Mesothelial cell of epicardium (in vitro differentiated cells): ENCODE data around the gene GABRP. TPM values are rescaled to one million over a fixed set of nuclear protein-coding genes. Genes with fewer than 3 reads are reported as not detected.
"Not testable (repeated sequence)": the region's sequence is repeated elsewhere in the genome, so short reads cannot be mapped to it uniquely, and the experiment has no call there.

ENCODE experiments used
- DNase-seq, 2 experiments: peaks; one replicate each; pipeline ENCODE4 v3.0.0; 2021; ENCODE audit warnings: low spot score in 2 of 2; ENCODE audit not compliant: unreplicated experiment in 2 of 2
- H3K27ac Mint-ChIP-seq: 2 replicates; pipeline ENCODE4 v1.8.0; 2021; ENCODE audit warnings: mixed read lengths
- H3K27me3 Mint-ChIP-seq: 2 replicates; pipeline ENCODE4 v1.8.0; 2021; ENCODE audit warnings: low read depth, mixed read lengths
- H3K36me3 Mint-ChIP-seq: 2 replicates; pipeline ENCODE4 v1.8.0; 2021; ENCODE audit warnings: mixed read lengths
- H3K4me1 Mint-ChIP-seq: 2 replicates; pipeline ENCODE4 v1.8.0; 2021; ENCODE audit warnings: mixed read lengths
- H3K4me3 Mint-ChIP-seq: 2 replicates; pipeline ENCODE4 v1.8.0; 2021; ENCODE audit warnings: mild to moderate bottlenecking, moderate library complexity, mixed read lengths
- H3K9me3 Mint-ChIP-seq: 2 replicates; pipeline ENCODE4 v1.8.0; 2021; ENCODE audit warnings: mixed read lengths
- total RNA-seq: library from RNA; stranded (reverse); gene quantifications from 3 replicates; pipeline ENCODE4 v1.2.1, GENCODE V29; 2021
- TF ChIP-seq, protein P1 (sequence below): fragments of 200-600 bp; sonication (generic); IDR thresholded peaks from one replicate; pipeline ENCODE4 v1.5.0; 2021; ENCODE audit warnings: antibody characterized with exemption; ENCODE audit not compliant: unreplicated experiment

Gene GABRP
- total RNA-seq, 1 donor from 2014 or later: 301 TPM

DNA sequence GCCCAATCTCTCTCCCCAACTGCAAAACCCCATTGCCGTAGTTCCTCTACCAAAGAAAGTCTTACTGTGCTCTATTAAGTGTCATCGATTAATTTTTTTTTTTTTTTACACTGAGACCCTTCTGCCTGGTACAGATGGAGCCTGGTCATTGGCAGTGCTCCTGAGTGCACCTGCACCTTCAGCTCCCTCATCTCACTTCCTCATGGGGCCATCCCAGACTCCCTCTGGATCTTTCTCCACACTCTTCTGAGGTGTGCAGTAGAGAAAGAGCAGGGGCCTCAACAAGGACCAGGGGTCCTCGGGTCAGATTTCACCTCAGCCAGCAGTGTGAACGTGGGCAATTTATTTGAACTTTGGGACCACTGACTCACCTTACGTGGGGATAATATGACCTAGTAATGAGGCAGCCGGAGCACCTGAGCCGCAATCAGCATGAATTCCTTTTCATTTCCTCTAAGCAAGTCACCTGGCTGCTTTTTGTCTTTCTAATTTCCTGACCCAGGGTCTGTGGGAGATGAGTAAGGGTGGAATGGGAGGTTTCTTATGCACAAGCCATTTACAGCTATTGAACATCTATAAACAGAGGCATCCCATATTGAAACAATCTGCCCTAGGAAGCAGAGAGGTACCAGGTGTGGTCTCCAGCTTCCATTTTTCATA, 22.3 kb upstream of the GABRP start:
- TF ChIP-seq, protein P1, sequence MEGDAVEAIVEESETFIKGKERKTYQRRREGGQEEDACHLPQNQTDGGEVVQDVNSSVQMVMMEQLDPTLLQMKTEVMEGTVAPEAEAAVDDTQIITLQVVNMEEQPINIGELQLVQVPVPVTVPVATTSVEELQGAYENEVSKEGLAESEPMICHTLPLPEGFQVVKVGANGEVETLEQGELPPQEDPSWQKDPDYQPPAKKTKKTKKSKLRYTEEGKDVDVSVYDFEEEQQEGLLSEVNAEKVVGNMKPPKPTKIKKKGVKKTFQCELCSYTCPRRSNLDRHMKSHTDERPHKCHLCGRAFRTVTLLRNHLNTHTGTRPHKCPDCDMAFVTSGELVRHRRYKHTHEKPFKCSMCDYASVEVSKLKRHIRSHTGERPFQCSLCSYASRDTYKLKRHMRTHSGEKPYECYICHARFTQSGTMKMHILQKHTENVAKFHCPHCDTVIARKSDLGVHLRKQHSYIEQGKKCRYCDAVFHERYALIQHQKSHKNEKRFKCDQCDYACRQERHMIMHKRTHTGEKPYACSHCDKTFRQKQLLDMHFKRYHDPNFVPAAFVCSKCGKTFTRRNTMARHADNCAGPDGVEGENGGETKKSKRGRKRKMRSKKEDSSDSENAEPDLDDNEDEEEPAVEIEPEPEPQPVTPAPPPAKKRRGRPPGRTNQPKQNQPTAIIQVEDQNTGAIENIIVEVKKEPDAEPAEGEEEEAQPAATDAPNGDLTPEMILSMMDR: no peak
- Mint-ChIP-seq H3K9me3 (no peaks in the 10 kb centered on the region), H3K4me3 (no peak overlapping the region), H3K27me3 (no peaks in the 10 kb centered on the region), H3K4me1 (peaks cover 38% of the 10 kb centered on the region), H3K27ac (no peak overlapping the region), H3K36me3 (no peaks in the 10 kb centered on the region)
- DNase-seq: no peak

DNA sequence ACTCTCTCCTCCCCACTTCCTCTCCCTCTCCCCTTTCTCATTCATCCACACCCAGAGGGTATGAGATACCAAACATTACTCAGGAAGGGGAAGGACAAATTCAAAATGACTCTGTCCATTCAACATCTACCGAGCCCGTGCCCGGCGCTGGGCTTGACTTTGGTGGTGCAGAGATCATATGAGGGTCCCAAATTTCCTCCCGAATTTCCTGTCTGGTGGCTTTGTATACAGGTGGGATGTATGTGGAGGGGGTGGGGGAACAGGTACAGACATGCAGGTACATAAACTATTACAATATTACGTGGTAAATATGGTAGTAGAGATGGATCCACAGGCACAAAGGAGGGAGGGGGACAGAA, 21.8 kb upstream of the GABRP start:
- TF ChIP-seq, protein P1: no peak
- Mint-ChIP-seq H3K27me3 (no peaks in the 10 kb centered on the region), H3K27ac (no peak overlapping the region), H3K9me3 (no peaks in the 10 kb centered on the region), H3K36me3 (no peaks in the 10 kb centered on the region), H3K4me1 (peaks cover 35% of the 10 kb centered on the region), H3K4me3 (no peak overlapping the region)
- DNase-seq: no peak

DNA sequence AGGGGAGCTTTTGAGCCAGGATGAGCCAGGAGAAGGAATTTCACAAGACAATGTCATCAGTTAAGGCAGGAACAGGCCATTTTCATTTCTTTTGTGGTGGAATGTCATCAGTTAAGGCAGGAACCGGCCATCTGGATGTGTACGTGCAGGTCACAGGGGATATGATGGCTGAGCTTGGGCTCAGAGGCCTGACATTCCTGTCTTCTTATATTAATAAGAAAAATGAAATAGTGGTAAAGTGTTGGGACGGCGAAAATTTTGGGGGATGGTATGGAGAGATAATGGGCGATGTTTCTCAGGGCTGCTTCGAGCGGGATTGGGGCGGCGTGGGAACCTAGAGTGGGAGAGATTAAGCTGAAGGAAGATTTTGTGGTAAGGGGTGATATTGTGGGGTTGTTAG, 21.2 kb upstream of the GABRP start:
- H3K4me3 Mint-ChIP-seq: not testable (repeated sequence)
- H3K4me1 Mint-ChIP-seq: peaks cover 29% of the 10 kb centered on the region

DNA sequence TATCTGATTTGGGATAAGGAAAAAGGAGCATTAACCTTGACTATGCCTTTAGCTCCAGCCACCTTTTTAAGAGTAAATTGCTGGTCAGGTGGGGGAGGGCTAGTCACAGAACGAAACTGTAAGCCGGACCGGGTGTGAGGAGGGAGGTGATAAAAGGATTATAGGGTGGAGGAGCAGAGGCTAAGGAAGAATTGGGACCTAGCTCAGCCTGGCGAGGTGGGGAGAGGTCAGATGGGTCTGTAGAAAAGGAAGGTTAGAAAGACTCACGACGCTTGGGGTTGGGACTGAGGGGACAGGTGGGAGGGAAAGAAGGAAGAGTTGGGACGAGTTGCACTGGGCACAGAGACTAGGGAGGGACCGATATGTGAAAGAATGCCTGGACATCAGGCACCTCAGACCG, 17.7 kb upstream of the GABRP start:
- peaks cover 22% of the 10 kb centered on the region for H3K4me1 Mint-ChIP-seq
- H3K9me3 Mint-ChIP-seq, H3K27me3 Mint-ChIP-seq, H3K4me3 Mint-ChIP-seq, H3K36me3 Mint-ChIP-seq, DNase-seq, H3K27ac Mint-ChIP-seq: not testable (repeated sequence)

More for the DNA sequence above, 21.2 kb upstream of the GABRP start:
- not testable (repeated sequence) for H3K27me3 Mint-ChIP-seq, H3K36me3 Mint-ChIP-seq, H3K27ac Mint-ChIP-seq, DNase-seq, H3K9me3 Mint-ChIP-seq

DNA sequence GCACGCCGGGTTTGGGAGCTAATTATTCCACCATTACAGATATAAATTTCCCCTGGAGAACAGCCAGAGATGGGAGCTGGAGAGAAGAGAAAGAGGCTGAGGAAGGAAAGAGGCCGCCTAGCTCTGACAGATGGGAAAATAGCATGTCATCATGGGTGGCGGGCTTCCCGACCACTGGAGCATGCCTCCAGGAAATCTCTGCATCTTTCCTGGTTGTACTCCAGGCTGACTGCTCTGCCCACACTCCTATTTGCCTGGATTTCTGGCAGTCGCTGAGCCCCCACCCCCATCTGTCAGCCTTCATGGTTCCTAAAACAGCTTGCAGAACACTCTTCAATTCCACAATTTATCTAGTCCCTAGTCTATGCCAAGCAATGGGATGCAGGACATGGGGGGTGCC, 14.3 kb upstream of the GABRP start:
- DNase-seq: no peak
- no peak overlapping the region for H3K4me3 Mint-ChIP-seq
- H3K36me3 Mint-ChIP-seq: no peaks in the 10 kb centered on the region
- no peak overlapping the region for H3K27ac Mint-ChIP-seq
- peaks cover 21% of the 10 kb centered on the region for H3K4me1 Mint-ChIP-seq
- H3K9me3 Mint-ChIP-seq: no peaks in the 10 kb centered on the region
- TF ChIP-seq, protein P1: no peak
- peaks cover 3% of the 10 kb centered on the region for H3K27me3 Mint-ChIP-seq

DNA sequence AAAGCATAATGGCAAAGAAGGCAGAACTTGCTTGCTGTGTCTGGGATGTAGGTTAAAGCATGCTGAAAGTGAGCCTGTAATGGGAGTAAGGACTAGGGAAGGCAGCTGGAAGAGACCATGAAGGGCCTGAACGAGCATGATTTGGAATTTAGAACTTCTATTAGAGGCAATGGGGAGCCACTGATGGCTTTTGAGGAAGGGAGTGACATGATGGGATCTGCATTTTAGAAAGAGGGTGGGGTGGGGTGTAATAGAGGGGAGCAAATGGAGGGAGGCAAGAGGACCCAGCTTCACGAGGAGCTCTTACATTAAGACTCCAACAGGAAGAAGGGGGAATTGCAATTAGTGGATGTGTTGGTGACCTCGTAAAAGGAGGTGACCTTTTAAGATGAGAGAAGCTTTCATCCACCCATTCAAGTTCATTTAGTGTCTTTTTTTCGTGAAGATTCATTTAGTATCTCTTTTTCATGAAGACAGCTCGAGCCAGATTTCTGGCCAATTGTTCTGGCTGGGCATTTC, 13.6 kb upstream of the GABRP start:
- peaks cover 21% of the 10 kb centered on the region for H3K4me1 Mint-ChIP-seq
- no peak overlapping the region for H3K4me3 Mint-ChIP-seq
- no peak for DNase-seq
- H3K9me3 Mint-ChIP-seq: no peaks in the 10 kb centered on the region
- TF ChIP-seq, protein P1: no peak
- H3K27me3 Mint-ChIP-seq: peaks cover 3% of the 10 kb centered on the region
- H3K36me3 Mint-ChIP-seq: no peaks in the 10 kb centered on the region
- peak overlapping the region; percentile 8 for H3K27ac Mint-ChIP-seq
